Measurements from ENCODE around the gene KNTC1.
"Not testable (repeated sequence)": the region's sequence is repeated elsewhere in the genome, so short reads cannot be mapped to it uniquely, and the experiment has no call there.

The KNTC1 gene

DNA sequence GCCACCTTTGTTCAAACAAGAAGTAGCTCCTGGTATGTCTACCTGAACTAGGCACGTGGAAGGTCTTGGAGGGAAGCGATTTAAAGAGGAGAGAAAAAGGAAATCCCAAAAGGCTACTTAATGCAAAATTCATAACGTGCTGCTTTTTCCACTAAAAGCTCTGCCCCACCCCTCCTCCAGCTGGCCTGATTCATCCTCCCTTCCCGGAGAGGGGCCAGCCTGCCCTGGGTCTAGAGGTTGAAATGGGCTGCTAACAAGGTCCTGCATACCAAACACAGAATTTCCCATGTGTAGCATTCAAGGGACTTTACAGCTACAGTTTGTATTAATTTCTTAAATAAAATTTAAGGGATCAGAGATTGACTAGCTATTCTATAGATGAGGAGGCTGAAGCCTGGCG, 83.2 kb downstream of the KNTC1 start:
- Histone ChIP-seq H3K27ac (ENCODE audit: low read length) (no peak overlapping the region), H3K36me3 (ENCODE audit: control insufficient read depth in 1 of 2, insufficient read depth in 2 of 2, low read length in 2 of 2) (peaks cover 13 to 23% of the 10 kb centered on the region in 2 donors)

GRCh38 chr12:122610911-122611310, 83.9 kb downstream of the KNTC1 start:
- peaks cover 0 to 4% of the 10 kb centered on the region in 2 donors for H3K4me1 ChIP-seq (ENCODE audit: control insufficient read depth in 1 of 2, insufficient read depth in 2 of 2, low read length in 2 of 2)
- no peak overlapping the region for H3K27ac ChIP-seq (ENCODE audit: low read length)
- H3K4me3 ChIP-seq (ENCODE audit: low read depth in 1 of 2, low read length in 2 of 2): no peak overlapping the region
- H3K9me3 ChIP-seq (ENCODE audit: control insufficient read depth in 1 of 2, low read length in 2 of 2): no peaks in the 10 kb centered on the region
- peaks cover 9 to 23% of the 10 kb centered on the region in 2 donors for H3K36me3 ChIP-seq (ENCODE audit: control insufficient read depth in 1 of 2, insufficient read depth in 2 of 2, low read length in 2 of 2)
- no peaks in the 10 kb centered on the region for H3K27me3 ChIP-seq (ENCODE audit: low read depth, low read length)

More for the DNA sequence above, 83.2 kb downstream of the KNTC1 start:
- Histone ChIP-seq H3K4me1 (ENCODE audit: control insufficient read depth in 1 of 2, insufficient read depth in 2 of 2, low read length in 2 of 2) (peaks cover 0 to 4% of the 10 kb centered on the region in 2 donors), H3K27me3 (ENCODE audit: low read depth, low read length) (no peaks in the 10 kb centered on the region), H3K9me3 (ENCODE audit: control insufficient read depth in 1 of 2, low read length in 2 of 2) (no peaks in the 10 kb centered on the region), H3K4me3 (ENCODE audit: low read depth in 1 of 2, low read length in 2 of 2) (no peak overlapping the region)

DNA sequence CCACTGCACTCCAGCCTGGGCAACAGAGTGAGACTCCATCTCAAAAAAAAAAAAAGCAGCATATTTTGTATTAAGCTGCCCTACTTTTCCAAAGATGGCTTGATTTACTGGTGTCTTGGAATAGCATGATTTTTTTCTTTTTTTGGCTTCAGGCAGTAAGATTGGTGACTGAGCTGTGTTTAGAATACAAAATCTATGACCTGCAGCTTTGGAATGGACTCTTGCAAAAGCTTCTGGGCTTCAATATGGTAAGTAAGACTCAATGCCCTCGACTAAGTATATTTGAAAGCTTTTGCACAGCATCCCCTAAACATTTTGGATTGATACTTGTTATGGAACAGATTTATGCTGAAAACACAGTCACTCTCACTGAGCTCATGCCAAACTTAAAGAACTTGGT, 87.8 kb downstream of the KNTC1 start:
- Histone ChIP-seq H3K4me1 (ENCODE audit: control insufficient read depth in 1 of 2, insufficient read depth in 2 of 2, low read length in 2 of 2) (peaks cover 0 to 4% of the 10 kb centered on the region in 2 donors), H3K9me3 (ENCODE audit: control insufficient read depth in 1 of 2, low read length in 2 of 2) (no peaks in the 10 kb centered on the region), H3K27ac (ENCODE audit: low read length) (no peak overlapping the region), H3K4me3 (ENCODE audit: low read depth in 1 of 2, low read length in 2 of 2) (no peak overlapping the region), H3K36me3 (ENCODE audit: control insufficient read depth in 1 of 2, insufficient read depth in 2 of 2, low read length in 2 of 2) (peaks cover 9 to 22% of the 10 kb centered on the region in 2 donors), H3K27me3 (ENCODE audit: low read depth, low read length) (no peaks in the 10 kb centered on the region)

DNA sequence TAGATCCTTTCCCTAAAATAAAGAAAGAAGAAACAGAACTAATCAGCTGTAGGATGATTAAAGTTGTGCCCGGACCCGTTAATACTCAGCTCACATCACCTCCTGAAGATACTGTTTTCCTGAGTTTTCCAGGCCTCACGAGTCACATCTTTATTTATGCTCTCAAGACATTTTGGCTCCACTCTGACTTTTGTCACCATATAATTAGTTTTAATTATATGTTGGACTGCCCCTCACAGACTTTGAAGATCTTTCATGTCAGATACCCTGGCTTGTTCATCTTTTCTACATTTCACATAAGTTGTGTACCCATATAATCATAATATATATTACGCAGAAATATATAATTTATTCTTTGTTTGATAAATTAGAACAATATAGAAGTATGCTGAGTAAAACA, 88.7 kb downstream of the KNTC1 start:
- peaks cover 16 to 19% of the 10 kb centered on the region in 2 donors for H3K36me3 ChIP-seq (ENCODE audit: control insufficient read depth in 1 of 2, insufficient read depth in 2 of 2, low read length in 2 of 2)
- no peak overlapping the region for H3K27ac ChIP-seq (ENCODE audit: low read length)
- no peak overlapping the region for H3K4me3 ChIP-seq (ENCODE audit: low read depth in 1 of 2, low read length in 2 of 2)
- peaks cover 0 to 4% of the 10 kb centered on the region in 2 donors for H3K4me1 ChIP-seq (ENCODE audit: control insufficient read depth in 1 of 2, insufficient read depth in 2 of 2, low read length in 2 of 2)
- no peaks in the 10 kb centered on the region for H3K27me3 ChIP-seq (ENCODE audit: low read depth, low read length)
- H3K9me3 ChIP-seq (ENCODE audit: control insufficient read depth in 1 of 2, low read length in 2 of 2): no peaks in the 10 kb centered on the region

- H3K27me3 ChIP-seq (ENCODE audit: low read depth, low read length): no peaks in the 10 kb centered on the region
- H3K27ac ChIP-seq (ENCODE audit: low read length): no peak overlapping the region
- H3K9me3 ChIP-seq (ENCODE audit: control insufficient read depth in 1 of 2, low read length in 2 of 2): no peaks in the 10 kb centered on the region
- H3K4me3 ChIP-seq (ENCODE audit: low read depth in 1 of 2, low read length in 2 of 2): no peak overlapping the region
- no peaks in the 10 kb centered on the region for H3K4me1 ChIP-seq (ENCODE audit: control insufficient read depth in 1 of 2, insufficient read depth in 2 of 2, low read length in 2 of 2)
- no peaks in the 10 kb centered on the region for H3K36me3 ChIP-seq (ENCODE audit: control insufficient read depth in 1 of 2, insufficient read depth in 2 of 2, low read length in 2 of 2)
Measured at GRCh38 chr12:122635471-122635870, 108.4 kb downstream of the KNTC1 start.

DNA sequence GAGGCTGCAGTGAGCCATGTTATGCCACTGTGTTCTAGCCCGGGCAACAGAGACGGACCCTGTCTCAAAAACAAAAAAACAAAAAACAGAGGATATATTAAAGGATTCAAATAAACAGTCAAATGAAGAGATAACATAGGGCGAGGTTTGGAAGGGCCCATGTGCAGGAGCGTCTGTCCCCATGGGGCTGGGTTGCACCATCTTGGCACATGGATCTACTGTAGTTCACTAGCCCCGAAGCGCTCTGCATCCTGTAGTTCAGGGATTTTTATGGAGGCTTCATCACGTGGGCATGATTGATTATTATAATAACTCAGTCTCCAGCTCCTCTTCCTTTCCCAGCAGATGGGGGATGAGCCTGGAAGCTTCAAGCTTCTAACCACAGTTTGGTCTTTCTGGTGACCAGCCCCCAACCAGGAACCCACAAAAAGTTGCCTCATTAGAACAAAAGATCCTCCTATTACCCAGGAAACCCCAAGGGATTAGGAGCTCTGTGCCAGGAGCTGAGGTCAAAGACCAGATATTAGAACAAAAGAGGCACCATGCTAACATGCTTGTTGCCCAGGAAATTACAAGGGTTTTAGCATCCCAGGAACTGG, 116.3 kb downstream of the KNTC1 start:
- no peaks in the 10 kb centered on the region for H3K4me1 ChIP-seq (ENCODE audit: control insufficient read depth in 1 of 2, insufficient read depth in 2 of 2, low read length in 2 of 2)
- no peak overlapping the region for H3K4me3 ChIP-seq (ENCODE audit: low read depth in 1 of 2, low read length in 2 of 2)
- H3K27me3 ChIP-seq (ENCODE audit: low read depth, low read length): no peaks in the 10 kb centered on the region
- H3K36me3 ChIP-seq (ENCODE audit: control insufficient read depth in 1 of 2, insufficient read depth in 2 of 2, low read length in 2 of 2): no peaks in the 10 kb centered on the region
- H3K27ac ChIP-seq (ENCODE audit: low read length): no peak overlapping the region
- H3K9me3 ChIP-seq (ENCODE audit: control insufficient read depth in 1 of 2, low read length in 2 of 2): no peaks in the 10 kb centered on the region

DNA sequence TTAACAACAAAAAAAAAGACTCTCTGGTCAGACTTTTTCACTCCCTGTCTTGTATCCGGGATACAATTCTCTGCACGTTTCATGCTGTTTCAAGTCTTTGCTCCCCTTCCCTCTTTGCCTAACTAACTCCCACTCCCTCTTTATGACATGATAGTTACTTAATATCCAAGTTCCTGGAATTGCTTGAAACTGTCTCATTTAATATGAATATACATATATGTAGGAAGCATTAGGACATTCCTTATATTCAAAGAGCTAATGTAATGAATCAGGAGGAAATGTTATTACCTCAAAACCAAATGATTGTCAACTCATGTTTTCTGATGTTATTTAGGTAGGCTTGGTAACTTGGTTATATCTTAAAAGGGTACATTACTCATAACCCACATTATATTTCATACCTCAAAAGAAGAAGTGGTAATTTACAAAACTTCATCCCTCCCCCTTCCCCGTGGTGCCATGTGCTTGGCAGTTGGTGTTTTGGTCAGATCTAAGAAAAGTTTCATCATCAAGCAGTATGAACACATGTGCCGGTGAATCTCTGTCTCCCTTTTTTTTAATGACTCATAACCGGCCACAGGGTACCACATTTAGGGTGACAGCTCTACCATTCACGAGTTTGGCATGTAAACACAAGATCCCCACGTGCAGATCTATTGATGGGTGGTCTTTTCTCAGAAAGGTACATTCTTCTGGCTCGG, 119.6 kb downstream of the KNTC1 start:
- Histone ChIP-seq H3K27me3 (ENCODE audit: low read depth, low read length) (no peaks in the 10 kb centered on the region), H3K9me3 (ENCODE audit: control insufficient read depth in 1 of 2, low read length in 2 of 2) (no peaks in the 10 kb centered on the region), H3K4me3 (ENCODE audit: low read depth in 1 of 2, low read length in 2 of 2) (no peak overlapping the region), H3K36me3 (ENCODE audit: control insufficient read depth in 1 of 2, insufficient read depth in 2 of 2, low read length in 2 of 2) (no peaks in the 10 kb centered on the region), H3K4me1 (ENCODE audit: control insufficient read depth in 1 of 2, insufficient read depth in 2 of 2, low read length in 2 of 2) (no peaks in the 10 kb centered on the region), H3K27ac (ENCODE audit: low read length) (no peak overlapping the region)

DNA sequence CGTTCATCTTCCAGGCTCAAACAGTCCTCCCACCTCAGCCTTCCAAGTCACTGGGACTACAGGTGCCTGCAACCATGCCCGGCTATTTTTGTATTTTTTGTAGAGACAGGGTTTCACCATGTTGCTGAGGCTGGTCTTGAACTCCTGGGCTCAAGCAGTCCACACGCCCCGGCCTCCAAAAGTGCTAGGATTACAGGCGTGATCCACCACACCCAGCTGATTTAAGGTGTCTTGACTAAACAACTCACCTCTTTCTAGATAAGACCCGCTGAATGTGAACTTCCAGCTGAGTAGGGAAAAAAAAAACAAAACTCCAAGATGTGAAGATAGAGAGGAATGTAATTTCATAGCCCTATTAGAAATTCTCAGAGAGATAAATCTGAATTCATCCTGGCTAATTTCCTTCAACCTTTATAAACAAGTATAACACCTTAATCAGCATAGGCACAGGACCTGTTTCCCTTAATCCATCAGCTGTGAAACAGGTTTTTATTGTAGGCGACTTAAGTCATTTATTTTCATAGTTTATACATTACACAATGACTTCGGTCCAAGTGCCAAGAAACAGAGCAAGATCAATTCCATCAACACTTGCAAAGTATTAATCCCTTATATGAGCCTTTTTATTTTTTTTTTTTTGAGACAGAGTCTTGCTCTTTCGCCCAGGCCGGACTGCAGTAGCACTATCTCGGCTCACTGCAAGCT, 124.6 kb downstream of the KNTC1 start:
- no peaks in the 10 kb centered on the region for H3K4me1 ChIP-seq (ENCODE audit: control insufficient read depth in 1 of 2, insufficient read depth in 2 of 2, low read length in 2 of 2)
- H3K27ac ChIP-seq (ENCODE audit: low read length): no peak overlapping the region
- no peaks in the 10 kb centered on the region for H3K27me3 ChIP-seq (ENCODE audit: low read depth, low read length)
- no peaks in the 10 kb centered on the region for H3K36me3 ChIP-seq (ENCODE audit: control insufficient read depth in 1 of 2, insufficient read depth in 2 of 2, low read length in 2 of 2)
- H3K9me3 ChIP-seq (ENCODE audit: control insufficient read depth in 1 of 2, low read length in 2 of 2): no peaks in the 10 kb centered on the region
- H3K4me3 ChIP-seq (ENCODE audit: low read depth in 1 of 2, low read length in 2 of 2): no peak overlapping the region

GRCh38 chr12:122653291-122653690, 126.2 kb downstream of the KNTC1 start:
- H3K9me3 ChIP-seq (ENCODE audit: control insufficient read depth in 1 of 2, low read length in 2 of 2); H3K36me3 ChIP-seq (ENCODE audit: control insufficient read depth in 1 of 2, insufficient read depth in 2 of 2, low read length in 2 of 2); H3K27me3 ChIP-seq (ENCODE audit: low read depth, low read length); H3K4me3 ChIP-seq (ENCODE audit: low read depth in 1 of 2, low read length in 2 of 2); H3K27ac ChIP-seq (ENCODE audit: low read length); H3K4me1 ChIP-seq (ENCODE audit: control insufficient read depth in 1 of 2, insufficient read depth in 2 of 2, low read length in 2 of 2): not testable (repeated sequence)

DNA sequence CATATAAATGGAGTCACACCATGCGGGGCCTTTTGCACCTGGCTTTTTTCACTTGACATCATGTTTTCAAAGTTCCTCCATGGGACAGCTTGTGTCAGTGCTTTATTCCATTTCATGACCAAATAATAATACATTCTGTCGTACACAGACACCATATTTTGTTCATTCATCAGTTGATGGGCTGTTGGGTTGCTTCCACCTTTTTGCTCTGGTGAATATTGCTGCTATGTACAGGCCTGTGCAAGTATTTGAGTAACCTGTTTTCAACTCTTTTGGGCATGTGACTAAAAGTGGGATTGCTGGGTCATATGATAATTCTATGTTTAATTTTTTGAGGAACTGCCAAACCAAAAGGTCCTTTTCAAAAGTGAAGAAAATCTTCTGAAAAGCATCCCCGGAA, 129.2 kb downstream of the KNTC1 start:
- no peaks in the 10 kb centered on the region for H3K27me3 ChIP-seq (ENCODE audit: low read depth, low read length)
- no peak overlapping the region for H3K4me3 ChIP-seq (ENCODE audit: low read depth in 1 of 2, low read length in 2 of 2)
- H3K4me1 ChIP-seq (ENCODE audit: control insufficient read depth in 1 of 2, insufficient read depth in 2 of 2, low read length in 2 of 2): no peaks in the 10 kb centered on the region
- no peak overlapping the region for H3K27ac ChIP-seq (ENCODE audit: low read length)
- no peaks in the 10 kb centered on the region for H3K36me3 ChIP-seq (ENCODE audit: control insufficient read depth in 1 of 2, insufficient read depth in 2 of 2, low read length in 2 of 2)
- H3K9me3 ChIP-seq (ENCODE audit: control insufficient read depth in 1 of 2, low read length in 2 of 2): no peaks in the 10 kb centered on the region

DNA sequence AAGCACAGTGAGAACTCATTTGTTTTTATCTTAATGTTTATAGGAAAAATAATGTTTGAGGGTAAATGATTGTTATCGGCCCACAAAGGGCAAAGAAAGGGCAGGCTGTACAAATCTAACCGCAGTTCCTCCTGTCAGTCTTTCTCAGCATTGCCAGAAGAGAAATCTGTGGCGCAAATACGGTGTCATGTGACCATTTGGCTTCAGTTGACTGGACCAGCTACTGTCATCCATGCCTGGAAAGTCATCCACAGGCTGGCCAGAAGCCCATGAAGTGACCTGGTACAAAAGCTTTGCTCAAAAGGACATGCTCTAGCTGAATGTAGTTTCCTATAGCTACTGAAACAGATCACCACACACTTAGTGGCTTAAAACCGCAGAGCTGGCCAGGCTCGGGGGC, 132.5 kb downstream of the KNTC1 start:
- Histone ChIP-seq H3K4me3 (ENCODE audit: low read depth in 1 of 2, low read length in 2 of 2) (no peak overlapping the region), H3K9me3 (ENCODE audit: control insufficient read depth in 1 of 2, low read length in 2 of 2) (no peaks in the 10 kb centered on the region), H3K4me1 (ENCODE audit: control insufficient read depth in 1 of 2, insufficient read depth in 2 of 2, low read length in 2 of 2) (no peaks in the 10 kb centered on the region), H3K27ac (ENCODE audit: low read length) (no peak overlapping the region), H3K27me3 (ENCODE audit: low read depth, low read length) (no peaks in the 10 kb centered on the region), H3K36me3 (ENCODE audit: control insufficient read depth in 1 of 2, insufficient read depth in 2 of 2, low read length in 2 of 2) (no peaks in the 10 kb centered on the region)
